K562 (cell line): ENCODE results near the gene HTRA3. TPM values are rescaled to one million over a fixed set of nuclear protein-coding genes. Genes with fewer than 3 reads are reported as not detected.

Experiments used
- ATAC-seq: fragments of 200-7000 bp; cut with Tn5 transposase; 3 replicates; pipeline ENCODE4 v1.9.1; 2020; ENCODE audit warnings: moderate library complexity
- BruUV-seq: library from RNA; stranded (reverse); fragments of 400-500 nt; replicated peaks from 2 replicates; lab custom pipeline; 2021; lab: Mats Ljungman, UMichigan
- CTCF ChIA-PET: fragments of 300-600 bp; formaldehyde crosslinking; extraction: SDS; loops from one replicate; lab custom pipeline; 2021; ENCODE audit warnings: low intra/inter-chr PET ratio; lab: Yijun Ruan, JAX
- POLR2A ChIA-PET: fragments of 300-600, 350-650 bp; sonication (Branson Sonifier 250); formaldehyde crosslinking; extraction: SDS; loops from one replicate; lab custom pipeline; 2021; ENCODE audit warnings: antibody characterized with exemption, inconsistent platforms; lab: Yijun Ruan, JAX
- DNase-seq, 4 experiments: peaks; one replicate each; pipeline versions ENCODE4 v3.0.0 to v3.0.0-alpha.2; 2011 to 2018; ENCODE audit warnings: low spot score in 3 of 4, mixed read lengths in 3 of 4; ENCODE audit errors: extremely low read depth in 1 of 4
- FAIRE-seq: peaks from 2 replicates; lab custom pipeline; 2011; peaks lifted over from hg19 to GRCh38; lab: Jason Lieb, UNC
- H2AFZ ChIP-seq: 2 replicates; pipeline ENCODE4 v1.6.0; 2011; ENCODE audit warnings: low read depth, low read length, control low read depth, inconsistent platforms
- H3K27ac ChIP-seq: fragments of 200-600 bp; 3 replicates; pipeline ENCODE4 v1.8.0; 2011; ENCODE audit warnings: low read depth, mild to moderate bottlenecking, control low read depth, inconsistent platforms, low read length, moderate library complexity, mixed read lengths; ENCODE audit errors: extremely low read depth
- H3K27me3 ChIP-seq, 2 experiments: fragments of 300-600 bp in 1 of 2; 2 replicates in 1 of 2; 3 replicates in 1 of 2; pipeline versions ENCODE4 v1.6.0 to v1.8.0; 2011; ENCODE audit warnings: inconsistent platforms in 2 of 2, low read length in 2 of 2, mild to moderate bottlenecking in 1 of 2, mixed read lengths in 1 of 2, moderate library complexity in 1 of 2; ENCODE audit not compliant: control insufficient read depth in 2 of 2, insufficient read depth in 2 of 2
- H3K36me3 ChIP-seq: fragments of 300-600 bp; 3 replicates; pipeline ENCODE4 v1.8.0; 2011; ENCODE audit warnings: mild to moderate bottlenecking, low read length, inconsistent platforms; ENCODE audit not compliant: control insufficient read depth, insufficient read depth
- H3K4me1 ChIP-seq, 2 experiments: fragments of 200-600 bp in 1 of 2; replicated peaks in 1 of 2; 2 replicates in 1 of 2; 3 replicates in 1 of 2; pipeline versions ENCODE4 v1.5.1 to v1.8.0; 2011; ENCODE audit warnings: inconsistent platforms in 2 of 2, low read length in 2 of 2, mild to moderate bottlenecking in 1 of 2, mixed read lengths in 1 of 2, moderate library complexity in 1 of 2; ENCODE audit not compliant: control insufficient read depth in 2 of 2, insufficient read depth in 2 of 2
- H3K4me2 ChIP-seq: 2 replicates; pipeline ENCODE4 v1.6.1; 2011; ENCODE audit warnings: low read length, control low read depth, inconsistent platforms, mixed read lengths; ENCODE audit not compliant: insufficient read depth
- H3K4me3 ChIP-seq: fragments of 200-600 bp; sonication (generic), shearing (Covaris generic); 2 replicates; pipeline ENCODE4 v1.5.1; 2016; ENCODE audit warnings: control low read depth, inconsistent platforms
- H3K79me2 ChIP-seq: fragments of 200-600 bp; 3 replicates; pipeline ENCODE4 v1.8.0; 2011; ENCODE audit warnings: low read length, inconsistent platforms; ENCODE audit not compliant: control insufficient read depth, insufficient read depth
- H3K9ac ChIP-seq, 2 experiments: 2 replicates each; pipeline versions ENCODE4 v1.6.0 to v1.6.1; 2011; ENCODE audit warnings: low read depth in 2 of 2, low read length in 2 of 2, control low read depth in 1 of 2, inconsistent platforms in 1 of 2, mild to moderate bottlenecking in 1 of 2, mixed read lengths in 1 of 2; ENCODE audit not compliant: insufficient read depth in 1 of 2
- H3K9me1 ChIP-seq: one replicate; pipeline ENCODE4 v1.6.0; 2011; ENCODE audit warnings: inconsistent platforms, mild to moderate bottlenecking, low read length, moderate library complexity; ENCODE audit not compliant: control insufficient read depth, insufficient read depth
- H3K9me3 ChIP-seq: replicated peaks from 2 replicates; pipeline ENCODE4 v1.5.1; 2011; ENCODE audit warnings: low read depth, low read length, inconsistent platforms; ENCODE audit not compliant: control insufficient read depth, insufficient read depth
- H4K20me1 ChIP-seq: replicated peaks from 2 replicates; pipeline ENCODE4 v1.6.1; 2011; ENCODE audit warnings: low read length, inconsistent platforms, mixed read lengths; ENCODE audit not compliant: control insufficient read depth, insufficient read depth
- GTF2A2 ChIP-seq: IDR thresholded peaks from 2 replicates; pipeline ENCODE4 v1.6.1; 2016; ENCODE audit warnings: mild to moderate bottlenecking, missing genetic modification characterization, missing compliant biosample characterization
- KLF13 ChIP-seq: fragments of 450-650 bp; IDR thresholded peaks from 2 replicates; pipeline ENCODE4 v1.6.1; 2016; ENCODE audit warnings: missing genetic modification characterization, low read depth, mild to moderate bottlenecking, missing compliant biosample characterization, moderate library complexity, borderline replicate concordance
- L3MBTL2 ChIP-seq: fragments of 450-650 bp; IDR thresholded peaks from 2 replicates; pipeline ENCODE4 v1.6.1; 2016; ENCODE audit warnings: mild to moderate bottlenecking, moderate library complexity
- LEF1 ChIP-seq: fragments of 450-650 bp; IDR thresholded peaks from 2 replicates; pipeline ENCODE4 v1.6.1; 2016; ENCODE audit warnings: mild to moderate bottlenecking
- NR2C2 ChIP-seq, 2 experiments: fragments of 200-800 bp in 1 of 2; sonication (Bioruptor generic) in 1 of 2; sonication (generic) in 1 of 2; formaldehyde crosslinking in 1 of 2; IDR thresholded peaks; 2 replicates each; pipeline versions ENCODE4 v1.6.1 to v1.8.0; 2016 to 2022; ENCODE audit warnings: mild to moderate bottlenecking in 1 of 2, missing compliant biosample characterization in 1 of 2, missing genetic modification characterization in 1 of 2, missing genetic modification reagents in 1 of 2
- PHB2 ChIP-seq: fragments of 450-650 bp; IDR thresholded peaks from 2 replicates; pipeline ENCODE4 v1.6.1; 2017; ENCODE audit warnings: low read depth
- RBM14 ChIP-seq: fragments of 200-400 bp; formaldehyde crosslinking; IDR thresholded peaks from 2 replicates; pipeline ENCODE4 v1.6.1; 2018; ENCODE audit warnings: low read depth, mild to moderate bottlenecking, low read length, moderate library complexity, borderline replicate concordance; ENCODE audit not compliant: insufficient read depth
- TRIM24 ChIP-seq, 2 experiments: fragments of 450-650 bp; IDR thresholded peaks; 2 replicates each; pipeline ENCODE4 v1.6.1; 2016
- TSC22D4 ChIP-seq: fragments of 450-650 bp; IDR thresholded peaks from 2 replicates; pipeline ENCODE4 v1.6.1; 2016; ENCODE audit warnings: missing genetic modification characterization, missing biosample characterization, control low read depth
- U2AF1 ChIP-seq: fragments of 200-400 bp; formaldehyde crosslinking; optimal IDR thresholded peaks from 2 replicates; pipeline ENCODE3; 2017; ENCODE audit warnings: mild to moderate bottlenecking, low read depth, low read length, moderate library complexity
- XRCC4 ChIP-seq: IDR thresholded peaks from one replicate; pipeline ENCODE4 v1.6.1; 2011; ENCODE audit not compliant: insufficient read depth, insufficient read length; ENCODE audit errors: extremely low read depth
- ZNF764 ChIP-seq: fragments of 250-450 bp; sonication (Bioruptor Pico); IDR thresholded peaks from 2 replicates; pipeline ENCODE4 v1.4.0; 2020; ENCODE audit warnings: low read depth, mild to moderate bottlenecking, moderate library complexity
- ZNF79 ChIP-seq: fragments of 250-450 bp; sonication (Bioruptor Pico); IDR thresholded peaks from 2 replicates; pipeline ENCODE4 v1.4.0; 2020; ENCODE audit warnings: low read depth, mild to moderate bottlenecking, moderate library complexity
- WGBS: fragments of 100-300 bp; shearing (Covaris generic); methylation state at CpG from one replicate; pipeline ENCODE4 v1.1.6; 2016; ENCODE audit warnings: low coverage, mixed read lengths; ENCODE audit not compliant: insufficient coverage; ENCODE audit errors: missing lambda C conversion rate; 5-methylcytosine and 5-hydroxymethylcytosine counted together
- in situ Hi-C: fragments of 300-500 bp; cut with MboI; formaldehyde crosslinking; loops from 4 replicates; pipeline ENCODE4 v1.15.0; 2018; ENCODE audit warnings: inconsistent platforms, mixed read lengths
- intact Hi-C: fragments of 100-400 bp; cut with micrococcal nuclease; formaldehyde crosslinking; loops from 2 replicates; pipeline ENCODE4 v1.14.2; 2022
- polyA plus RNA-seq, 8 experiments: library from polyadenylated mRNA; depleted of rRNA in 4 of 8; stranded (reverse) in 5 of 8; unstranded in 3 of 8; fragments of >200 nt; fragmentation: Nextera tagmentation in 2 of 8; fragmentation: Illumina TruSeq in 1 of 8; extraction: Ambion mirVana in 2 of 8; extraction: Trizol in 1 of 8; gene quantifications; 2 replicates each; pipeline versions ENCODE4 v1.2.1 to v1.2.3, GENCODE V29; 2011 to 2014; ENCODE audit warnings: inconsistent platforms in 1 of 8, missing spikeins in 1 of 8
- total RNA-seq, 7 experiments: library from RNA; depleted of rRNA in 6 of 7; stranded (reverse); fragments of >200 nt in 6 of 7; fragmentation: Illumina TruSeq in 2 of 7; extraction: Trizol in 2 of 7; gene quantifications; 2 replicates each; pipeline versions ENCODE4 v1.2.1 to v1.2.3, GENCODE V29; 2011 to 2021; ENCODE audit warnings: low replicate concordance in 1 of 7
- TF ChIP-seq, protein P1 (sequence below), 2 experiments: fragments of 450-650 bp; IDR thresholded peaks; 2 replicates each; pipeline ENCODE4 v1.6.1; 2016

Gene HTRA3
- total and polyA plus RNA-seq, 9 of the 15 experiments (the other 6 are each of a cell fraction or from before 2014, with no cell fraction given): 0.04 TPM; not detected in 8

DNA sequence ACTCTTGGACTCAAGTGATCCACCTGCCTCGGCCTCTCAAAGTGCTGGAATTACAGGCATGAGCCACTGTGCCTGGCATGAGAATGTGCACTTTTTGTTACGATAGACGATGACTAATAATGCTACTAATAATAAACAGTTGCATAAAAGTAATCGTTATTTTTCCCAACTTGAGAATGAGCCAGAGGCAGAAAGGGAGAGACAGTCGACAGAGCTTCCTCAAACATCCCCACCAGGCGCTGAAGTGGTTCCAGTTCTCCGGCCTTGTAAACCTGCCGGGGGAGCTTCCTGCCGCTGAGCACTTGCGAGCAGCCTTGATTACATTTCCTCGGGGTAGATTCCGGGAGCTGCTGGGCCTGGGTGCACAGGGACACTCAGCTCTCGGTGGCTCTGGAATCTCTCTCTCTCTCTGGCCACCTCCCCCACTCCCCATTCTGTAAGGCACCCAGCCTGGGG, 8.9 kb upstream of the HTRA3 start:
- no peak overlapping the region; a peak in 1 of 4 replicates for H3K9ac ChIP-seq
- no peak for DNase-seq
- H3K9me3 ChIP-seq: no peaks in the 10 kb centered on the region
- no peak overlapping the region for H2AFZ ChIP-seq
- no peaks in the 10 kb centered on the region for H3K79me2 ChIP-seq
- FAIRE-seq: no peak
- in situ Hi-C loops: no loop called here
- ChIA-PET POLR2A (interaction anchor here (1.1 kb wide), 1 partner anchor 10 kb away, joined by 4 read pairs; no protein-coding TSS in a partner anchor), CTCF (no interaction called here)
- peaks cover 5% of the 10 kb centered on the region; the same call in 1 of the 2 replicates for H4K20me1 ChIP-seq
- no peak for ATAC-seq
- H3K4me2 ChIP-seq: no peak overlapping the region
- no peaks in the 10 kb centered on the region for H3K36me3 ChIP-seq
- no peak overlapping the region for H3K4me3 ChIP-seq
- no peak overlapping the region for H3K27ac ChIP-seq
- intact Hi-C loops: no loop called here
- peaks cover 0 to 30% of the 10 kb centered on the region in 2 experiments; a peak in 2 of 5 replicates for H3K4me1 ChIP-seq
- BruUV-seq: no TSS peak
- H3K9me1 ChIP-seq: no peaks in the 10 kb centered on the region
- H3K27me3 ChIP-seq: peaks cover 2 to 17% of the 10 kb centered on the region in 2 experiments; a peak in 3 of 5 replicates
- WGBS: 29% methylated on average over 13 of the region's 13 CpGs
- TF ChIP-seq ZNF764 (CRISPR knock-in tag) (no peak), RBM14 (no peak), KLF13 (tag) (no peak), XRCC4 (no peak), ZNF79 (CRISPR knock-in tag) (no peak), PHB2 (no peak), L3MBTL2 (no peak), U2AF1 (no peak), NR2C2 (CRISPR knock-in tag; IDR thresholded peaks at IDR 0.05) (no peak), NR2C2 (tag; IDR thresholded peaks at IDR 0.05) (no peak), GTF2A2 (tag) (no peak), TSC22D4 (tag) (no peak), LEF1 (no peak), TRIM24 (IDR thresholded peaks at IDR 0.05) (no peak)
- TF ChIP-seq, protein P1, sequence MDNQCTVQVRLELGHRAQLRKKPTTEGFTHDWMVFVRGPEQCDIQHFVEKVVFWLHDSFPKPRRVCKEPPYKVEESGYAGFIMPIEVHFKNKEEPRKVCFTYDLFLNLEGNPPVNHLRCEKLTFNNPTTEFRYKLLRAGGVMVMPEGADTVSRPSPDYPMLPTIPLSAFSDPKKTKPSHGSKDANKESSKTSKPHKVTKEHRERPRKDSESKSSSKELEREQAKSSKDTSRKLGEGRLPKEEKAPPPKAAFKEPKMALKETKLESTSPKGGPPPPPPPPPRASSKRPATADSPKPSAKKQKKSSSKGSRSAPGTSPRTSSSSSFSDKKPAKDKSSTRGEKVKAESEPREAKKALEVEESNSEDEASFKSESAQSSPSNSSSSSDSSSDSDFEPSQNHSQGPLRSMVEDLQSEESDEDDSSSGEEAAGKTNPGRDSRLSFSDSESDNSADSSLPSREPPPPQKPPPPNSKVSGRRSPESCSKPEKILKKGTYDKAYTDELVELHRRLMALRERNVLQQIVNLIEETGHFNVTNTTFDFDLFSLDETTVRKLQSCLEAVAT (IDR thresholded peaks at IDR 0.05): no peak
